B cell (primary cell): ENCODE data around the gene GPC3. TPM values are rescaled to one million over a fixed set of nuclear protein-coding genes. Genes with fewer than 3 reads are reported as not detected.

ENCODE experiments used
- ATAC-seq: fragments of 200-7000 bp; cut with Tn5 transposase; one replicate; pipeline ENCODE4 v1.10.0; 2021; ENCODE audit warnings: low read depth, mild to moderate bottlenecking, moderate number of reproducible peaks, moderate library complexity
- CTCF ChIA-PET: fragments of 350-600 bp; sonication (Branson Sonifier 250); formaldehyde crosslinking; loops from one replicate; lab custom pipeline; 2021; ENCODE audit warnings: antibody characterized with exemption, inconsistent platforms; lab: Charles Lee
- POLR2A ChIA-PET: fragments of 350-600 bp; sonication (Branson Sonifier 250); formaldehyde crosslinking; loops from one replicate; lab custom pipeline; 2021; ENCODE audit warnings: antibody characterized with exemption; lab: Charles Lee
- DNase-seq: peaks from one replicate; pipeline ENCODE4 v3.0.0; 2013
- H2AFZ ChIP-seq: 2 replicates; pipeline ENCODE4 v1.6.1; 2012; ENCODE audit warnings: mild to moderate bottlenecking, low read depth, low read length; ENCODE audit not compliant: insufficient read depth, poor library complexity, severe bottlenecking
- H3K27ac ChIP-seq, 2 donors: 1 replicate in 1 of 2; 2 replicates in 1 of 2; pipeline ENCODE4 v1.5.1; 2012 to 2013; ENCODE audit warnings: low read length in 2 of 2, mild to moderate bottlenecking in 2 of 2, moderate library complexity in 1 of 2
- H3K27me3 ChIP-seq, 4 experiments: fragments of 200-600 bp in 1 of 4; sonication (generic) in 1 of 4; replicated peaks in 1 of 4; 1 replicate in 2 of 4; 2 replicates in 2 of 4; pipeline versions ENCODE4 v1.6.1 to v1.7.0; 2013 to 2016; ENCODE audit warnings: low read length in 3 of 4, mild to moderate bottlenecking in 2 of 4, mixed read lengths in 1 of 4, moderate library complexity in 1 of 4; ENCODE audit not compliant: insufficient read depth in 4 of 4, control insufficient read depth in 3 of 4; ENCODE audit errors: control extremely low read depth in 1 of 4
- H3K36me3 ChIP-seq, 2 experiments: replicated peaks in 1 of 2; 1 replicate in 1 of 2; 2 replicates in 1 of 2; pipeline versions ENCODE4 v1.6.1 to v1.7.1; 2013; ENCODE audit warnings: low read length in 1 of 2; ENCODE audit not compliant: insufficient read depth in 2 of 2, control insufficient read depth in 1 of 2; ENCODE audit errors: control extremely low read depth in 1 of 2, extremely low read depth in 1 of 2
- H3K4me1 ChIP-seq, 2 donors: fragments of 200-600 bp in 1 of 2; sonication (generic) in 1 of 2; 1 replicate in 1 of 2; 2 replicates in 1 of 2; pipeline versions ENCODE4 v1.5.1 to v1.6.1; 2013 to 2017; ENCODE audit warnings: low read length in 2 of 2; ENCODE audit not compliant: control insufficient read depth in 2 of 2, insufficient read depth in 2 of 2
- H3K4me2 ChIP-seq: replicated peaks from 2 replicates; pipeline ENCODE3; 2012; ENCODE audit warnings: mild to moderate bottlenecking, low read depth, low read length; ENCODE audit not compliant: poor library complexity, severe bottlenecking
- H3K4me3 ChIP-seq, 5 experiments: fragments of 200-600 bp in 1 of 5; sonication (generic) in 1 of 5; 1 replicate in 3 of 5; 2 replicates in 2 of 5; pipeline versions ENCODE4 v1.5.1 to v1.7.0; 2011 to 2016; ENCODE audit warnings: low read length in 4 of 5, mild to moderate bottlenecking in 4 of 5, low read depth in 2 of 5, control low read depth in 1 of 5, moderate library complexity in 1 of 5; ENCODE audit not compliant: insufficient read depth in 1 of 5; ENCODE audit errors: control extremely low read depth in 1 of 5, extremely low read depth in 1 of 5
- H3K79me2 ChIP-seq: fragments of 200-600 bp; sonication (generic); one replicate; pipeline ENCODE4 v1.6.0; 2016; ENCODE audit warnings: low read length; ENCODE audit not compliant: control insufficient read depth, insufficient read depth
- H3K9ac ChIP-seq: fragments of 200-600 bp; sonication (generic); 2 replicates; pipeline ENCODE4 v1.6.1; 2017; ENCODE audit warnings: mild to moderate bottlenecking, low read length, moderate library complexity
- H3K9me3 ChIP-seq, 3 donors: one replicate each; pipeline versions ENCODE4 v1.6.1 to v1.7.1; 2013; ENCODE audit warnings: low read length in 2 of 3; ENCODE audit not compliant: control insufficient read depth in 2 of 3, insufficient read depth in 1 of 3; ENCODE audit errors: control extremely low read depth in 1 of 3
- H4K20me1 ChIP-seq: 2 replicates; pipeline ENCODE4 v1.6.0; 2012; ENCODE audit warnings: mild to moderate bottlenecking, low read length; ENCODE audit not compliant: insufficient read depth, control insufficient read depth, poor library complexity, severe bottlenecking
- H3K27ac Mint-ChIP-seq: one replicate; pipeline ENCODE4 v1.8.0; 2021; ENCODE audit warnings: mixed read lengths
- H3K27me3 Mint-ChIP-seq: one replicate; pipeline ENCODE4 v1.8.0; 2021; ENCODE audit warnings: mixed read lengths
- H3K4me1 Mint-ChIP-seq: one replicate; pipeline ENCODE4 v1.8.0; 2021; ENCODE audit warnings: mixed read lengths
- H3K4me3 Mint-ChIP-seq: one replicate; pipeline ENCODE4 v1.8.0; 2021; ENCODE audit warnings: mixed read lengths
- H3K9me3 Mint-ChIP-seq: one replicate; pipeline ENCODE4 v1.8.0; 2022; ENCODE audit warnings: mixed read lengths; ENCODE audit not compliant: insufficient read depth
- EZH2 ChIP-seq: IDR thresholded peaks from 2 replicates; pipeline ENCODE4 v1.6.1; 2012; ENCODE audit warnings: borderline replicate concordance, low read depth, mild to moderate bottlenecking, moderate library complexity, low read length; ENCODE audit not compliant: insufficient read depth, poor library complexity, severe bottlenecking
- WGBS: methylation state at CpG from one replicate; pipeline ENCODE4 v1.1.5; 2013; ENCODE audit warnings: missing lambda C conversion rate; ENCODE audit not compliant: insufficient coverage; 5-methylcytosine and 5-hydroxymethylcytosine counted together
- intact Hi-C: fragments of 100-400 bp; cut with micrococcal nuclease; formaldehyde crosslinking; loops from one replicate; pipeline ENCODE4 v1.10.0; 2022
- polyA plus RNA-seq: library from polyadenylated mRNA; depleted of rRNA; stranded (reverse); fragments of >200 nt; gene quantifications from 2 replicates; pipeline ENCODE4 v1.2.3, GENCODE V29; 2012
- total RNA-seq, 2 donors: library from RNA; stranded (reverse); fragments of 120-200 nt in 1 of 2; gene quantifications; 1 replicate in 1 of 2; 2 replicates in 1 of 2; pipeline versions ENCODE4 v1.2.3 to v1.2.4, GENCODE V29; 2013 to 2022
- TF ChIP-seq, protein P1 (sequence below): fragments of 200-600 bp; IDR thresholded peaks from one replicate; pipeline ENCODE4 v1.8.0; 2022; ENCODE audit warnings: antibody characterized with exemption, mild to moderate bottlenecking

Gene GPC3
- total and polyA plus RNA-seq, 2 donors (not counting 1 experiment from before 2014, with no cell fraction given), result not detected

DNA sequence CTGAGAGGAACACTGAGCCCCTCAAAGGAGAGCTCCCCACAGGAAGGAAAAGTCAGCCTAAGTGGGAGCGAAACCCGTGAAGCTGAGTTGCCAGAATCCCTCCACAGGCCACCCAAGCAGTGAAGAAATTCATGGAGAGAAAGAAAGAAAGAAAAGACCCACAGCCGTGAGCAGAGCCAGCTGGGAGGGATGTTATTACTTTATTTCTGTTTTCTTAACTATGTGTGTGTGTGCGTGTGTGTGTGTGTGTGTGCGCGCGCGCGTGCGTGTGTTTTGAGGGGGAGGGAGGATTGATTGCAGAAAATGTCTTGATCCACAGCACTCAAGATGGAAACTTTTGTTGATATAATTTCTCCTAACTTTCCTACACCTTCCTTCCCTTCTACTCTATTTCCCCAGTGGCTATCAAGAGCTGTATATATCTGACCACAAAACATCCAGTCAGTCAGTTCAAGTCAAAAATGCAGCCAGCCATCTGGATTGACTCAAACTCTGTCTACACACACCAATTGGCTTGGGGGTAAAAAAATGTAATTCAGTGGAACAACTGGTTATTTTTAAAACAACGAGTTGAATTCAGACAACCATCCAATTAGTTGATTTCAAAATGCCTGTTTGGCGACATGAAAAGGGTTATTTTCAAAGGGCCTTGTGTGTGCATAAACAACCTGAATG is 13.8 kb upstream of the GPC3 start:
- Mint-ChIP-seq H3K4me1 (no peaks in the 10 kb centered on the region), H3K27ac (no peak overlapping the region), H3K4me3 (no peak overlapping the region), H3K9me3 (no peaks in the 10 kb centered on the region), H3K27me3 (peaks cover 23% of the 10 kb centered on the region)
- intact Hi-C loops, result no loop called here
- DNase-seq (no peak), ATAC-seq (no peak)
- Histone ChIP-seq H3K4me3 (no peak overlapping the region), H3K9ac (no peak overlapping the region), H3K9me3 (no peaks in the 10 kb centered on the region), H3K27me3 (no peaks in the 10 kb centered on the region), H3K4me2 (no peak overlapping the region), H4K20me1 (no peaks in the 10 kb centered on the region), H3K79me2 (no peaks in the 10 kb centered on the region), H2AFZ (no peak overlapping the region), H3K4me1 (no peaks in the 10 kb centered on the region), H3K27ac (no peak overlapping the region), H3K36me3 (no peaks in the 10 kb centered on the region)
- no CpG with 5 or more reads among the region's 12 CpGs for WGBS
- ChIA-PET POLR2A (no interaction called here), CTCF (no interaction called here)
- TF ChIP-seq, protein P1, sequence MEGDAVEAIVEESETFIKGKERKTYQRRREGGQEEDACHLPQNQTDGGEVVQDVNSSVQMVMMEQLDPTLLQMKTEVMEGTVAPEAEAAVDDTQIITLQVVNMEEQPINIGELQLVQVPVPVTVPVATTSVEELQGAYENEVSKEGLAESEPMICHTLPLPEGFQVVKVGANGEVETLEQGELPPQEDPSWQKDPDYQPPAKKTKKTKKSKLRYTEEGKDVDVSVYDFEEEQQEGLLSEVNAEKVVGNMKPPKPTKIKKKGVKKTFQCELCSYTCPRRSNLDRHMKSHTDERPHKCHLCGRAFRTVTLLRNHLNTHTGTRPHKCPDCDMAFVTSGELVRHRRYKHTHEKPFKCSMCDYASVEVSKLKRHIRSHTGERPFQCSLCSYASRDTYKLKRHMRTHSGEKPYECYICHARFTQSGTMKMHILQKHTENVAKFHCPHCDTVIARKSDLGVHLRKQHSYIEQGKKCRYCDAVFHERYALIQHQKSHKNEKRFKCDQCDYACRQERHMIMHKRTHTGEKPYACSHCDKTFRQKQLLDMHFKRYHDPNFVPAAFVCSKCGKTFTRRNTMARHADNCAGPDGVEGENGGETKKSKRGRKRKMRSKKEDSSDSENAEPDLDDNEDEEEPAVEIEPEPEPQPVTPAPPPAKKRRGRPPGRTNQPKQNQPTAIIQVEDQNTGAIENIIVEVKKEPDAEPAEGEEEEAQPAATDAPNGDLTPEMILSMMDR, result no peak
- no peak for TF ChIP-seq EZH2

DNA sequence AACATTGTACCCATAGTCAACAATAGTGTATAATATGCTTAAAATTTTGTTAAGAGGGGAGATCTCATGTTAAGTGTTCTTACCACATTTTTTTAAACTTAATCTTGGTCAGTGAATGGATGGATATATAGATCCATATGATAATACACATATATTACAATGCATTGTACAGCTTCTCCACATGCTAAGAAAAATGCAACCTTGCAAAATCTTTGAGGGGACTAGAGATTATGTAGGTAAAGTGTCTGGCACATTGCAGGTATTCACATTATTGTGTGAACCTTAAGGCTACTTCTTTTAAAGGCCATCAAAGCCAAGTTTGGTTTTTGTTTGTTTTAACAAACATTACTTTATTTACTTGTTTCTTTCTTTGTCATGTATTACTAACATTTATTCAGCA is 10.4 kb upstream of the GPC3 start:
- TF ChIP-seq EZH2, result no peak
- TF ChIP-seq, protein P1, result no peak
- no peaks in the 10 kb centered on the region for H3K27me3 ChIP-seq
- H3K9me3 ChIP-seq, result no peaks in the 10 kb centered on the region
- H3K4me2 ChIP-seq, result no peak overlapping the region
- Mint-ChIP-seq H3K4me1 (no peaks in the 10 kb centered on the region), H3K9me3 (no peaks in the 10 kb centered on the region), H3K27ac (no peak overlapping the region), H3K4me3 (no peak overlapping the region), H3K27me3 (peaks cover 24% of the 10 kb centered on the region)
- ChIA-PET CTCF (no interaction called here), POLR2A (no interaction called here)
- H3K79me2 ChIP-seq, result no peaks in the 10 kb centered on the region
- H3K27ac ChIP-seq, result no peak overlapping the region
- H3K4me1 ChIP-seq, result no peaks in the 10 kb centered on the region
- no peaks in the 10 kb centered on the region for H4K20me1 ChIP-seq
- H3K9ac ChIP-seq, result no peak overlapping the region
- H2AFZ ChIP-seq, result no peak overlapping the region
- no peak for DNase-seq
- intact Hi-C loops, result no loop called here
- H3K36me3 ChIP-seq, result no peaks in the 10 kb centered on the region
- no peak for ATAC-seq
- H3K4me3 ChIP-seq, result no peak overlapping the region
